ENCODE results near the gene FRRS1L.

DNA sequence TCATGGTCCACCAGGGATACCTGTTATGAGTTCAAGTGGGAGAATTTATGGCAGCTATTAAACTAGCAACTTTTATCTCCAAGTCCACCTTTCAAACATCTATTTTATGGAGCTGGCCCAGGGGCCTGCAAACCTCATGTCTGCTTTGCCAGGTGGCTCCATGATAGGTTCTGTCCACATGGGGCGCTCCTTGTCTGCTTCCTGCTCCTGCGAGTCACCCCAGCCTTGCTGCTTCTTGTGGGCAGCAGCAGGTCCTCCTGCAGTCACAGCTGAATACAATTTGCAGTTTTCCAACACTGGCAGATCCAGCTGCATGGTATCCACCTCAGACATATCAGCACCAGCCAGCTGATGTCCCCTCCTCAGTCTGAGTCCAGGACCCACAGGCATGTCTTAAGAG is 39.6 kb upstream of the FRRS1L start:
- TF ChIP-seq, protein P1, sequence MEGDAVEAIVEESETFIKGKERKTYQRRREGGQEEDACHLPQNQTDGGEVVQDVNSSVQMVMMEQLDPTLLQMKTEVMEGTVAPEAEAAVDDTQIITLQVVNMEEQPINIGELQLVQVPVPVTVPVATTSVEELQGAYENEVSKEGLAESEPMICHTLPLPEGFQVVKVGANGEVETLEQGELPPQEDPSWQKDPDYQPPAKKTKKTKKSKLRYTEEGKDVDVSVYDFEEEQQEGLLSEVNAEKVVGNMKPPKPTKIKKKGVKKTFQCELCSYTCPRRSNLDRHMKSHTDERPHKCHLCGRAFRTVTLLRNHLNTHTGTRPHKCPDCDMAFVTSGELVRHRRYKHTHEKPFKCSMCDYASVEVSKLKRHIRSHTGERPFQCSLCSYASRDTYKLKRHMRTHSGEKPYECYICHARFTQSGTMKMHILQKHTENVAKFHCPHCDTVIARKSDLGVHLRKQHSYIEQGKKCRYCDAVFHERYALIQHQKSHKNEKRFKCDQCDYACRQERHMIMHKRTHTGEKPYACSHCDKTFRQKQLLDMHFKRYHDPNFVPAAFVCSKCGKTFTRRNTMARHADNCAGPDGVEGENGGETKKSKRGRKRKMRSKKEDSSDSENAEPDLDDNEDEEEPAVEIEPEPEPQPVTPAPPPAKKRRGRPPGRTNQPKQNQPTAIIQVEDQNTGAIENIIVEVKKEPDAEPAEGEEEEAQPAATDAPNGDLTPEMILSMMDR (IDR thresholded peaks at IDR 0.05; ENCODE audit: low read depth, low read length, missing input control) = no peak
- TF ChIP-seq GABPA (IDR thresholded peaks at IDR 0.05 in 1 of 2, conservative IDR thresholded peaks at IDR 0.05 in 1 of 2) (no peak), HNF4A (conservative IDR thresholded peaks at IDR 0.05) (no peak)
- TF ChIP-seq, protein P2, sequence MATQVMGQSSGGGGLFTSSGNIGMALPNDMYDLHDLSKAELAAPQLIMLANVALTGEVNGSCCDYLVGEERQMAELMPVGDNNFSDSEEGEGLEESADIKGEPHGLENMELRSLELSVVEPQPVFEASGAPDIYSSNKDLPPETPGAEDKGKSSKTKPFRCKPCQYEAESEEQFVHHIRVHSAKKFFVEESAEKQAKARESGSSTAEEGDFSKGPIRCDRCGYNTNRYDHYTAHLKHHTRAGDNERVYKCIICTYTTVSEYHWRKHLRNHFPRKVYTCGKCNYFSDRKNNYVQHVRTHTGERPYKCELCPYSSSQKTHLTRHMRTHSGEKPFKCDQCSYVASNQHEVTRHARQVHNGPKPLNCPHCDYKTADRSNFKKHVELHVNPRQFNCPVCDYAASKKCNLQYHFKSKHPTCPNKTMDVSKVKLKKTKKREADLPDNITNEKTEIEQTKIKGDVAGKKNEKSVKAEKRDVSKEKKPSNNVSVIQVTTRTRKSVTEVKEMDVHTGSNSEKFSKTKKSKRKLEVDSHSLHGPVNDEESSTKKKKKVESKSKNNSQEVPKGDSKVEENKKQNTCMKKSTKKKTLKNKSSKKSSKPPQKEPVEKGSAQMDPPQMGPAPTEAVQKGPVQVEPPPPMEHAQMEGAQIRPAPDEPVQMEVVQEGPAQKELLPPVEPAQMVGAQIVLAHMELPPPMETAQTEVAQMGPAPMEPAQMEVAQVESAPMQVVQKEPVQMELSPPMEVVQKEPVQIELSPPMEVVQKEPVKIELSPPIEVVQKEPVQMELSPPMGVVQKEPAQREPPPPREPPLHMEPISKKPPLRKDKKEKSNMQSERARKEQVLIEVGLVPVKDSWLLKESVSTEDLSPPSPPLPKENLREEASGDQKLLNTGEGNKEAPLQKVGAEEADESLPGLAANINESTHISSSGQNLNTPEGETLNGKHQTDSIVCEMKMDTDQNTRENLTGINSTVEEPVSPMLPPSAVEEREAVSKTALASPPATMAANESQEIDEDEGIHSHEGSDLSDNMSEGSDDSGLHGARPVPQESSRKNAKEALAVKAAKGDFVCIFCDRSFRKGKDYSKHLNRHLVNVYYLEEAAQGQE (IDR thresholded peaks at IDR 0.05) = no peak
- TF ChIP-seq, protein P3, sequence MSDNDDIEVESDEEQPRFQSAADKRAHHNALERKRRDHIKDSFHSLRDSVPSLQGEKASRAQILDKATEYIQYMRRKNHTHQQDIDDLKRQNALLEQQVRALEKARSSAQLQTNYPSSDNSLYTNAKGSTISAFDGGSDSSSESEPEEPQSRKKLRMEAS (IDR thresholded peaks at IDR 0.05) = no peak

Data from liver (tissue), 3 donors.